KOPT-K1 (cell line): Measurements from ENCODE around the gene CDYL2.

Experiments used
- H3K27ac ChIP-seq: fragments of 200-600 bp; sonication (generic); 2 replicates; pipeline ENCODE4 v1.5.1; 2016; ENCODE audit warnings: antibody characterized with exemption, mild to moderate bottlenecking, low read depth, low read length; ENCODE audit not compliant: poor library complexity, severe bottlenecking
- H3K36me3 ChIP-seq: fragments of 200-600 bp; sonication (generic); 2 replicates; pipeline ENCODE4 v1.5.1; 2017; ENCODE audit warnings: antibody characterized with exemption, mild to moderate bottlenecking, low read length, moderate library complexity; ENCODE audit not compliant: insufficient read depth
- H3K9me3 ChIP-seq: fragments of 200-600 bp; sonication (generic); 2 replicates; pipeline ENCODE4 v1.5.1; 2017; ENCODE audit warnings: antibody characterized with exemption, low read length, mild to moderate bottlenecking; ENCODE audit not compliant: insufficient read depth, poor library complexity, severe bottlenecking

The CDYL2 gene

GRCh38 chr16:80689487-80689886 is 114.9 kb downstream of the CDYL2 start:
- Histone ChIP-seq H3K36me3 (no peaks in the 10 kb centered on the region), H3K9me3 (no peaks in the 10 kb centered on the region), H3K27ac (no peak overlapping the region)

- H3K9me3 ChIP-seq, result no peaks in the 10 kb centered on the region
- H3K27ac ChIP-seq, result no peak overlapping the region
- H3K36me3 ChIP-seq, result no peaks in the 10 kb centered on the region
These were observed 116.8 kb downstream of the CDYL2 start for GRCh38 chr16:80687606-80688005.

- H3K27ac ChIP-seq, result no peak overlapping the region
- no peaks in the 10 kb centered on the region for H3K36me3 ChIP-seq
- H3K9me3 ChIP-seq, result no peaks in the 10 kb centered on the region
These were observed 119.5 kb downstream of the CDYL2 start for GRCh38 chr16:80684906-80685305.

GRCh38 chr16:80684136-80684765 is 120.1 kb downstream of the CDYL2 start:
- Histone ChIP-seq H3K36me3 (no peaks in the 10 kb centered on the region), H3K27ac (no peak overlapping the region), H3K9me3 (no peaks in the 10 kb centered on the region)

GRCh38 chr16:80683646-80684045 is 120.8 kb downstream of the CDYL2 start:
- no peak overlapping the region for H3K27ac ChIP-seq
- H3K9me3 ChIP-seq, result no peaks in the 10 kb centered on the region
- no peaks in the 10 kb centered on the region for H3K36me3 ChIP-seq

- no peaks in the 10 kb centered on the region for H3K36me3 ChIP-seq
- no peak overlapping the region for H3K27ac ChIP-seq
These were observed 121.9 kb downstream of the CDYL2 start for GRCh38 chr16:80682421-80683070.

GRCh38 chr16:80681436-80681835 is 123.0 kb downstream of the CDYL2 start:
- H3K36me3 ChIP-seq, result no peaks in the 10 kb centered on the region
- H3K27ac ChIP-seq, result no peak overlapping the region
- no peaks in the 10 kb centered on the region for H3K9me3 ChIP-seq

More at GRCh38 chr16:80682421-80683070, 121.9 kb downstream of the CDYL2 start:
- H3K9me3 ChIP-seq, result no peaks in the 10 kb centered on the region

GRCh38 chr16:80680839-80681238 is 123.6 kb downstream of the CDYL2 start:
- no peaks in the 10 kb centered on the region for H3K9me3 ChIP-seq
- H3K27ac ChIP-seq, result no peak overlapping the region
- H3K36me3 ChIP-seq, result no peaks in the 10 kb centered on the region

- Histone ChIP-seq H3K27ac (no peak overlapping the region), H3K36me3 (no peaks in the 10 kb centered on the region), H3K9me3 (no peaks in the 10 kb centered on the region)
These were observed 124.4 kb downstream of the CDYL2 start for GRCh38 chr16:80680046-80680445.

GRCh38 chr16:80674884-80675283 is 129.5 kb downstream of the CDYL2 start:
- Histone ChIP-seq H3K36me3 (no peaks in the 10 kb centered on the region), H3K27ac (no peak overlapping the region), H3K9me3 (no peaks in the 10 kb centered on the region)

- Histone ChIP-seq H3K36me3 (no peaks in the 10 kb centered on the region), H3K9me3 (no peaks in the 10 kb centered on the region), H3K27ac (no peak overlapping the region)
These were observed 132.0 kb downstream of the CDYL2 start for GRCh38 chr16:80672379-80672778.

- H3K9me3 ChIP-seq, result no peaks in the 10 kb centered on the region
- H3K27ac ChIP-seq, result no peak overlapping the region
- H3K36me3 ChIP-seq, result no peaks in the 10 kb centered on the region
These were observed 133.0 kb downstream of the CDYL2 start for GRCh38 chr16:80671281-80671849.

GRCh38 chr16:80670170-80670865 is 134.1 kb downstream of the CDYL2 start:
- H3K36me3 ChIP-seq, result no peaks in the 10 kb centered on the region
- H3K9me3 ChIP-seq, result no peaks in the 10 kb centered on the region
- H3K27ac ChIP-seq, result no peak overlapping the region

- H3K27ac ChIP-seq, result no peak overlapping the region
- no peaks in the 10 kb centered on the region for H3K9me3 ChIP-seq
- H3K36me3 ChIP-seq, result no peaks in the 10 kb centered on the region
These were observed 134.7 kb downstream of the CDYL2 start for GRCh38 chr16:80669673-80670072.

GRCh38 chr16:80667925-80668324 is 136.5 kb downstream of the CDYL2 start:
- no peaks in the 10 kb centered on the region for H3K36me3 ChIP-seq
- H3K27ac ChIP-seq, result no peak overlapping the region
- H3K9me3 ChIP-seq, result no peaks in the 10 kb centered on the region
